T47D (cell line): ENCODE data around the gene COG5.
"Not testable (repeated sequence)": the region's sequence is repeated elsewhere in the genome, so short reads cannot be mapped to it uniquely, and the experiment has no call there.

ENCODE experiments used
- DNase-seq, 2 experiments: peaks; one replicate each; pipeline versions ENCODE4 v3.0.0 to v3.0.0-alpha.2; 2011 to 2012; ENCODE audit warnings: low read depth in 1 of 2, low spot score in 1 of 2
- JUND ChIP-seq: IDR thresholded peaks from 2 replicates; pipeline ENCODE4 v1.6.1; 2012; ENCODE audit warnings: low read depth
- in situ Hi-C: cut with HindIII; loops from 2 replicates; pipeline ENCODE4 v1.10.0; 2016; ENCODE audit warnings: low sequenced_read_pairs, low pct_unique_long_range_greater_than_20kb

Gene COG5

DNA sequence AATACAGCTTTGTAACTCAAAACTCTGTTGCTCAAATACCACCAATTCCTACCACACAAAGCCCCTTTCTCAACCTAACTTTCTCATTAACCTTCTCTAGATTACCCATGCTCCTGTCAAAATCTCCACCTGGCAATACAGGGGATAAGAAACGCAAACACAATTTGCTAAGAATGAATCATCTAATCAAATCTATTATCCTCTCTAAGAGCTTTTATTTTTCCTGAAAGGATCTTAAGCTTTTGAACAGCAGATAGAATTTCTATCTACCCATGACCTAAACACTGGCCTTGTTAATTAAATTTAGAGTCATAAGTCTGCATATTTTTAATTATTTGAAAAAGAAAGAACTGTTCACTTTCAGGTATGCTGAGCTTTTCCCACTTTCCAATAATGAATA is 296.6 kb downstream of the COG5 start:
- TF ChIP-seq JUND: no peak
- DNase-seq: no peak
- in situ Hi-C loops: no loop called here

DNA sequence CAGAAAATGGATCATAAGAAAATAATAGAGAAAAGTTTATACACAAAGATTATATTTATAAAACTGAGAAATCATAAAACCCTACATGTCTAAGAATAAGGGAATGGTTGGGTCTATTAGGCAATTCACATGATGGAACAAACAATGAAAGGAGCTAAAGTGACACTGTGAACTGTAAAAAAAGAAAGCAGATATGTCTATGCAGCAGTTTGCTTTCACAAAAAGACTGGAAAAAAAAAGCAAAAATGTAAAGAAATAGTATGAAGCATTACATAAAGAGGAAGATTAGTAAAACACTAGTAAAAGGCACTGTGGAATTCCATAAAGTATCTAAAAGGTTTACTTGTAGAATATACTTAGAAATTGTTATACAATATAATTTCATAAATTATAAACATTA is 299.0 kb downstream of the COG5 start:
- DNase-seq: no peak
- in situ Hi-C loops: no loop called here
- TF ChIP-seq JUND: no peak

DNA sequence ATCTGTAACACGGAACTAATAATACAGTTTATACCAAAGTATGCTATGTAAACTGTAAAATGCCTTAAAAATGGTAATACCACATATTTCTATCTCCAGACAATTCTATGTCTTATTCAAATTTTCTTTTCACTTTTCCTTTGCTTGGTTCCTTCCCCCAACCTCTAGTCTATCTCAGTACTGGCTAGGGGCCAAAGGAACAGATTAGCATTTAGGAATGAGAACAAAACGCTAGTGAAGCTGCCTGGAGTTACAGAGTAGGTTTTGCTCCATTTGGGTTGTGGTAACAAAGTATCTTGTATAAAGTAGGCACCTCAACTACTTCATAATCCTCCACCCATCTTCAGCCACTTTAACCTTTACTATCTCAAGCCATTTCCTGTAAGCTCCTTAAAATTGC is 300.9 kb downstream of the COG5 start:
- no peak for DNase-seq
- no peak for TF ChIP-seq JUND
- in situ Hi-C loops: no loop called here

DNA sequence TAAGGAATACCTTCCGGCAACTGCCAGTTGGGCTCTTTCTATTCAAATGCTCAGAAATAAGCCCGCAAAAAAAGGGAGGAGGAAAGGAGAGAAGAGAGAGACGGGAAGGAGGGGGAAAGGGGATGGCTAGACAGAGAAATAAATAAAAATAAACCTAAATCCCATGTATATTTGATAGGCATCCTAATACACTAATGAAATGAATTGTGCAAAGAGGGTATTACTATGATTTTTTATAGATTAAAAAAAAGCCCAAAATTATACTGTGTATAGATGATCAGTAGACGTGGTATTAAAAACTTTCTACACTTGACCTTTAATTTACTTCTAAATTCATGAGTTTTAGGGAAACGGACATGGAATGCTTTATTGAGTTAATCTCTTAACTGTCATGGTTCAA is 305.0 kb downstream of the COG5 start:
- no peak for TF ChIP-seq JUND
- in situ Hi-C loops: no loop called here
- DNase-seq: no peak

DNA sequence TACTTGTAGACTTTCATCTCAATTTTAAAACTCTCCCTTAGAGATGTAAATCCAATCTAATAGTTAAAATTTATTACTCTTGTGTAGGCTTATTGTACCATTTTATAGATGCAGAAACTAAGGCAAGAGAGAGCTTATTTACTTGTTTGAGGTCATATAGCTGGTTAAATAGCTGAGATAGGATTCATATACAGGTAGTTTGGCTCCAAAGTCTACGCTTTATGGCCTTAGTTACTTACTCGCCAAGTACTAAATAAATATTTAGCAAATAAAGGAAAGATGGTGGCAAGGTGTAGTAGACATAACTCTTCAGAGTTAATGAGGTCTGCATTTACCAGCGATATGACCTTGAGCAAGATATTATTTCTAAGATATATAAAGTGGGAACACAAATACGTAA is 308.1 kb downstream of the COG5 start:
- DNase-seq: no peak
- no peak for TF ChIP-seq JUND
- in situ Hi-C loops: no loop called here

DNA sequence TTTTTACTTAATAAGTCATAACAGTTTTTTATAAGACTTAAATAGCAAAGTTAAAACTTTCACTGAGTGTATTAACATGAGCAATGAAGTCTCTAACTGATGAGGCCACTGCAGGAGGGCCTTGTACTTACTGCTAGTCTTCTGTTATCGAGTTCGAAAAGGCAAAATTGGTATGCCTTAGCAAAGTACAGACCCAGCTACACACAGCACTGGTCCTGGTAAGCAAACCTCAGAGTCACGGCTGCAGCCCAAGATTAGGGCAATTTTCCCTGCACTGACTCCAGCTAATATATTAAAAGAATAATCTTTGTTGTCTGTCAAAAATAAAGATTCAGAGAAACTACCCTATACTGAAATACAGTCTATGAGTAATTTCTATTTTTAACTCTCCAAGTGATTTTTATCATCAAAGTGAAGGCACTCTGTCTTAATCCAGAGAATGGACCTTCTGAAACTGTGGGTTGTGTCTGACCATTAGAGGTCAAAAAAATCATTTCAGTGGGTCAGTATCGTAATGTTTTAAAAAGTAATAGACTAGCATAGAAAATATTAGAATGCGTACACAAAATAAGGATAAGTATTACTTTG is 309.2 kb downstream of the COG5 start:
- no peak for TF ChIP-seq JUND
- in situ Hi-C loops: no loop called here
- DNase-seq: no peak

DNA sequence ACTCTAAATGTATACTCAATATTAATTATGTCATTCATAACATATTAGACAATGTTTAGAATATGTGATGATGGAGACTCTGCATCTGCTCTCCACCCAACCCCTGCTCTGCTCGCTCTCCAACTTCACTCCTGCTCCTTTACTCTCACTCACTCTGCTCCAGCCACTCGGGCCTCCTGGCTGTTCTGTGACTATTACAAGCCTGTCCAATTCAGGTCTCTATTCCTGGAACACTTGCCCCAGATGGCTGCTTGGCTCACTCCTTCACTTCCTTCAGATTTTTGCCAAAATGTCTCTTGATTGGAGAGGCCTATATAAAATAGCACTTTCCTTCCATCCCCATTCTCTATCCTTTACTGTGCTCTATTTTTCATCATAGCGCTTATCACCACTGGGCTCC is 310.1 kb downstream of the COG5 start:
- DNase-seq: no peak
- no peak for TF ChIP-seq JUND
- in situ Hi-C loops: no loop called here

DNA sequence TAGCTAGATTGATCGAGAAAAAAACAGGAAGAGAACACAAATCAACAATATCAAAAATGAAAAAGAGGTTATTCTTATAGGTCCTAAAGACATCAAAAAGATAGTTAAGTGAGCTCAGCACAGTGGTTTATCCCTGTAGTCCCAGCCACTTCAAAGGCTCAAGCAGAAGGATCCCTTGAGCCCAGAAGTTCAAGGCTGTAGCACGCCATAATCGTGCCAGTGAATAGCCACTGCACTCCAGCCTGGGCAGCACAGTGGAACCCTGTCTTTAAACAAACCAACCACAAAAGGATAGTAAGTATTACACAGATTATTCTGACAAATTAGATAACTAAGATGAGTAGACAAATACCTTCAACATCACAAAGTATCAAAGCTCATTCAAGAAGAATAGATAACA is 311.8 kb downstream of the COG5 start:
- DNase-seq: no peak
- TF ChIP-seq JUND: no peak
- in situ Hi-C loops: no loop called here

DNA sequence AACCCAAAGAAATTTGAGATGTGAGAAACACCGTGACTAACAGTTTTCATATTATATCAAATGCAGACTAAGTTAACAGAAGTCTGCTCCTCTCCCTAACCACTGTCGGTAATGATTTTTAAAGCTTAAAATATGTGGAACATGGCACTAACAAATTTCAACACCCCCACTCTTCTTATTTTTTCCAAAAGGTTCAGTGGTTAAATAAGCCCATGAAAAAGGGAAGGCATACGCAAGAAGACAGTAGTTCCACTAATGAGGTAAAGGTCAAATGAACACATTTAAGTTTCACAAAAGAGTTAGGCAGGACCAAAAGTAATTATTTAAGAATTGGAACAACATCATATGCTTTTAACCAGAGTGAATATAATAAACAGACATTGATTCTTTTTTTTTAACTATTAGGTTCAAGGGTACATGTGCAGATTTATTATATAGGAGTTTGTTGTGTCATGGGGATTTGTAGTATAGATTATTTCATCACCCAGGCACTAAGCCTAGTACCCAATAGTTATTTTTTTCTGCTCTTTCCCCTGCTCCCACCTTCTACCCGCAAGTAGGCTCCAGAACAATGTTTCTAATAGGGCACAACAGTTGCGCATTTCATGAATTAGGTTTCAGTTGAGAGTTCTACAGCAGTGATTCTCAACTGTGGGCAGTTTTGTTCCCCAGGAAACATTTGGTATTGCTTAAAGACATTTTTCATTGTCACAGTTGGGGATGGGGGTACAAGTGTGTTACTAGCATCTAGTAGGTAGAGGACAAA is 315.0 kb downstream of the COG5 start:
- no peak for DNase-seq
- no peak for TF ChIP-seq JUND
- in situ Hi-C loops: no loop called here

DNA sequence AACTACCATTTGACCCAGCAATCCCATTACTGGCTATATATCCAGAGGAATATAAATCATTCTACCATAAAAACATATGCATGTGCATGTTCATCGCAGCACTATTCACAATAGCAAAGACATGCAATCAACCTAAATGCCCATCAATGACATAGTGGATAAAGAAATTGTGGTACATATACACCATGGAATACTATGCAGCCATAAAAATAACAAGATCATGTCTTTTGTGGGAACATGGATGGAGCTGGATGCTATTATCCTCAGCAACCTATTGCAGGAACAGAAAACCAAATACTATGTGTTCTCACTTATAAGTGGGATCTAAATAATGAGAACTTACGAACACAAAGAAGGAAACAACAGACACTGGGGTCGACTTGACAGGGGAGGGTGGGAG is 316.9 kb downstream of the COG5 start:
- DNase-seq, in situ Hi-C loops: not testable (repeated sequence)

DNA sequence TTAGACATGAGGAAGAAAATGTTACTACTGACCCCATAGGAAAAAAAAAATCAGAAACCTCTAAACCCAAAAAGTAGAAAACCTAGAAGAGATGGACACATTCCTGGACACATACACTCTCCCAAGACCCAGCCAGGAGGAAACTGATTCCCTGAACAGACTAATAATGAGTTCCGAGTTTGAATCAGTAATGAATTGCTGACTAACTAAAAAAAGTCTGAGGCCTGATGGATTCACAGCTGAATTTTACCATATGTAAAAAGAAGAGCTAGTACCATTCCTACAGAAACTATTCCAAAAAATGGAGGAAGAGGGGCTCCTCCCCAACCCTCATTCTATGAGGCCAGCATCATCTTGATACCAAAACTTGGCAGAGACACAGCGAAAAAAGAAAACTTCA is 319.1 kb downstream of the COG5 start:
- in situ Hi-C loops: no loop called here
- TF ChIP-seq JUND: no peak
- DNase-seq: no peak

DNA sequence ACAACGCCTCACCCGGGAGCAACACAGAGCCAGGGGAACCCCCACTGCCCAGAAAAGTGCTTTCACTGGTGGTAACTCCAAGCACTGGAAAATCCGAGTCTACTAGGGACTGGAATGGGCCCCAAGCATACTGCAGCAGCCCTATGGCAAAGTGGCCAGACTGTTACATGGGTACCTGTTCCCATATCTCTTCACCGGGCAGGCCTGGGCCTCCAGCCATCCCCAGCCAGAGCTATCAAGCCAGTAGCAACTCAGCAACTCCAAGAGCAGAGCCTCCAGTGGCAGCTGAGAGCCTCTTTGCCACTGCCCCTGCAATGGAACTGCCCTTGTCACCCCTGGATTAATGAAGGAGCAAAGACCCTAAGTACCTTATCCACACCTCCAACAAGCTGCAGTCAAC is 321.5 kb downstream of the COG5 start:
- no peak for TF ChIP-seq JUND
- in situ Hi-C loops: no loop called here
- DNase-seq: no peak

DNA sequence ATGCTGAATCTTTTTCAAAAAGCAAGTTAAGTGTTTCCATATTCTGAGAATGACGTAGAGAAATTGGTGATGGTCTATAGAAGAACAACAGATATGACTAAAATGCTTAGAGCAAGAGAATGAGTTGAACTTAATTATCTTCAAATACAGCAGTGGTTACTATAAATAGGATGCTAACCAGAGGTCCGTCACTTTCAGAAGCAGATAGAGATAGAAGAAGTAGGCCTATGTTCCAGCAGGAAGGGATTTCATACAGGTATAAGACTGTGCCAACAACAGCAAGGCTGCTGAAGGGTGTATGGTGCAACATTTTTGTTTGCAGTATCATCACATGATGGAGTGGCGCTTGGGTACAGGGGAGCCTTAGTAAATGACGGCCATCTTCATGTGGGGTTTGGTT is 326.3 kb downstream of the COG5 start:
- TF ChIP-seq JUND: no peak
- in situ Hi-C loops: no loop called here
- no peak for DNase-seq

DNA sequence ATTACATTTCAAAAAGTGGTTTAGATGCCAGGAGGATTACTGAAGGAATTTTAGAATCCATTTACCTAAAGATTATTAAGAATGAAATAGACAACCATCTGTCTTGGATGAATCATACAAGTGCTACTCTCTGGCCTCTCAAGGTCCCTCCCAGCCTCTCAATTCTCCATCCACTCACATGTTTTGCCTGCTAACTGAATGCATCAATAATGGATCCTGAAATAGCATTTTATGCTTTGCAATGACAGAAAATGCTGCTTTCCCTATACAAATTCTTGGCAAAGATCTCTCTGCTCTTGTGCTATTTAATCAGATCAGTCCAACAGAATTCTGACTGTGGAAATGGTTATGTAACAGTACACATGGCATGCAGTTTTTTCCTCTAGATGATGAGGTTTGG is 326.9 kb downstream of the COG5 start:
- TF ChIP-seq JUND: no peak
- DNase-seq: no peak
- in situ Hi-C loops: no loop called here
